ENCODE results near the gene ARMC5.
"Not testable (repeated sequence)": the region's sequence is repeated elsewhere in the genome, so short reads cannot be mapped to it uniquely, and the experiment has no call there.

ARMC5 gene, protein sequence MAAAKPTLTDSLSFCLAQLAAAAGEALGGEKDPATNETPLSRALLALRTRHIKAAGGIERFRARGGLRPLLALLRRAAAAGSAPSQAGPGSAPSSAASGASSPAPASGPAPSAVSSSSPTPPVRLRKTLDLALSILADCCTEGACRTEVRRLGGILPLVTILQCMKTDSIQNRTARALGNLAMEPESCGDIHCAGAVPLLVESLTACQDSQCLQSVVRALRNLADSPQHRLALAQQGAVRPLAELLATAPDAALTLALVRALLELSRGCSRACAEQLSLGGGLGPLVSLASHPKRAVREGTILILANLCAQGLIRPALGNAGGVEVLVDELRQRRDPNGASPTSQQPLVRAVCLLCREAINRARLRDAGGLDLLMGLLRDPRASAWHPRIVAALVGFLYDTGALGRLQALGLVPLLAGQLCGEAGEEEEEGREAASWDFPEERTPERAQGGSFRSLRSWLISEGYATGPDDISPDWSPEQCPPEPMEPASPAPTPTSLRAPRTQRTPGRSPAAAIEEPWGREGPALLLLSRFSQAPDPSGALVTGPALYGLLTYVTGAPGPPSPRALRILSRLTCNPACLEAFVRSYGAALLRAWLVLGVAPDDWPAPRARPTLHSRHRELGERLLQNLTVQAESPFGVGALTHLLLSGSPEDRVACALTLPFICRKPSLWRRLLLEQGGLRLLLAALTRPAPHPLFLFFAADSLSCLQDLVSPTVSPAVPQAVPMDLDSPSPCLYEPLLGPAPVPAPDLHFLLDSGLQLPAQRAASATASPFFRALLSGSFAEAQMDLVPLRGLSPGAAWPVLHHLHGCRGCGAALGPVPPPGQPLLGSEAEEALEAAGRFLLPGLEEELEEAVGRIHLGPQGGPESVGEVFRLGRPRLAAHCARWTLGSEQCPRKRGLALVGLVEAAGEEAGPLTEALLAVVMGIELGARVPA

GRCh38 chr16:31458844-31459686, at the start of gene ARMC5:
ARMC5 (plus strand) TSS chr16:31459501; CDS start chr16:31459525, 24 bp downstream.
- peak; percentile 98 for DNase-seq

DNA sequence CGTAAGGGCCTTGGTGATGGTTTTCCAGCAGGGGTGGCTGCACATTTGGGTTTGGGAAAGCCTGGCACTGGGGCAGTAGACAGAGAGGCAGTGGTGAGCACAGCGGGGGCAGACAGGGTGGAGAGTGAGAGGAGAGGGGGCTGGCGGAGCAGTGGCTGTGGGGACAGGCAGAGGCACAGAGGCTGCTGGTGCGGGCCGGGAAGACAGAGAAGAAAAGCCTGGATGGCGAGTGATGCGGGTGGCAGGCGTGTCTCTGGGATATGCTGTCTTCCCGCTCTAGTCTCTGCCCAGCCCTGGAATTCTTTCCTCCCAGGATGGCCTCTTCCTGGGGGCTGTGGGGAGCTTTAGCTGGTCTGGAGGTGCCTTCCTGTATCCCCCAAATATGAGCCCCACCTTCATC, 49.2 kb upstream of the ARMC5 start:
- no peak for DNase-seq

DNA sequence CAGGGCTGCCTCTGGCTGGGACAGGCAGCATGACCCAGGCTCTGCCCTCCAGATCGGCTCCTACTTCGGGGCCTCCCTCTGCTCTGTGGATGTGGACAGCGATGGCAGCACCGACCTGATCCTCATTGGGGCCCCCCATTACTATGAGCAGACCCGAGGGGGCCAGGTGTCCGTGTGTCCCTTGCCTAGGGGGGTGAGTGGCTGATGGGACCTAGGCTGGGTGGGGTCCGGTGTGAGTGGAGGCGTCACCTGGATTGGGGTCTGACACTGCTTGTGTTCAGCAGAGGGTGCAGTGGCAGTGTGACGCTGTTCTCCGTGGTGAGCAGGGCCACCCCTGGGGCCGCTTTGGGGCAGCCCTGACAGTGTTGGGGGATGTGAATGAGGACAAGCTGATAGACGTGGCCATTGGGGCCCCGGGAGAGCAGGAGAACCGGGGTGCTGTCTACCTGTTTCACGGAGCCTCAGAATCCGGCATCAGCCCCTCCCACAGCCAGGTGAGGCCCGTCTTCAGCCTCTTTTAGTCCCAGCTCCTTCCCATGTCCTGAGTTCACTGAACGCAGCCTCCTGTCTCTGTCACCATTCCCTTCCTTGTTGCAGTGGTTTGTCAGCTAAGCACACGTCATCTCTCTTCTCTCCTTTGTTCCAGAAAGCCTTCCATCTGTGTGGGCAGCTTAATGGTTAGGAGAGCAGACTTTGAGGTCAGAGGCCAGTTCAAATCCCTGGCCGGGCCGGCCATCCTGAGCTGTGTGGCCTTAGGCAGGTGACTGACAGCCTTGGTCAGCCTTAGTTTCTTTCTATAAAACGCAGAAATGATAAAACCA, 48.1 kb upstream of the ARMC5 start:
- DNase-seq: no peak

DNA sequence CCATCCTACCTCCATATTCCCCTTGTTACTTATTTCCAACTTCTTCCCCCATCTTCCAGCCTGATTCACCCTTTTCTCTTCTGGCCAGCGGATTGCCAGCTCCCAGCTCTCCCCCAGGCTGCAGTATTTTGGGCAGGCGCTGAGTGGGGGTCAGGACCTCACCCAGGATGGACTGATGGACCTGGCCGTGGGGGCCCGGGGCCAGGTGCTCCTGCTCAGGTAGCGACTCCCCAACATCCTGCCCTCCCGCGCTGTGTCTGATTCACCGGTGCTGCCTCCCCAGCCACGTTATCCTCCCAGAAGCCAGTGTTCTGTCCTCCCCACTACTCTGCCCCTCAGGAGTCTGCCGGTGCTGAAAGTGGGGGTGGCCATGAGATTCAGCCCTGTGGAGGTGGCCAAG, 46.6 kb upstream of the ARMC5 start:
- no peak for DNase-seq

DNA sequence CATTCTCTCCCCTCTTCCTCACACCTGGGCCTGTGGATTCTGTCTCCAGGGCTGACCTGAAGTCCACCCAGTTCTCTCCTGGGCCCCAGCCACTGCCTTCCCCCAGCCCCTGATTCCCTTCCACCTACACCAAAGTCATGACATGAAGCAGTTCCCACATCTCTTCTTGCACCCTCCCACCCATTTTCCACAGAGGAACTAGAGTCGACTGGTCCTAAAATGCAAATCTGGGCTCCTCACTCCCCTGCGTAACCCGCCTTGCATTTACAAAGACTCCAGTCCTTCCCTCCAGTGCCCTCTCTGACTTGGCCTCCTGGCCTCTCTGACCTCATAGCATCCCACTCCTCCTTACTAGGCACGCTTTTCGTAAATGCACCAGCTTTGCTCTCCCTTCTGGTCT, 45.9 kb upstream of the ARMC5 start:
- DNase-seq: no peak

DNA sequence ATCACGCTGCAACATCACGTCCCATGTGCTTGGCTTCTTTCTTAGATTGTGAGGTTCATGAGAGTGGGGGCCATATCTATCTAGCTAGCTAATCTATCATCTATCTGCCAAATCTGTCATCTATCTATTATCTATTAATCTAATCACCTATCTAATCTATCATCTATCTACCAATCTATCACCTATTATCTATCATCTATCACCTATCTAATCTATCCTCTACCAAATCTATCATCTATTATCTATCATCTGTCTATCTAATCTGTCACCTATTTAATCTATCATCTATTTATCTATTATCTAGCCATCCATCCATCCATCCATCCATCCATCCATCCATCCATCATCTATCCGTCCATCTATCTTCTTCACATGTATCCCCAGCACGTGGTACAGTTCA, 45.4 kb upstream of the ARMC5 start:
- no peak for DNase-seq

DNA sequence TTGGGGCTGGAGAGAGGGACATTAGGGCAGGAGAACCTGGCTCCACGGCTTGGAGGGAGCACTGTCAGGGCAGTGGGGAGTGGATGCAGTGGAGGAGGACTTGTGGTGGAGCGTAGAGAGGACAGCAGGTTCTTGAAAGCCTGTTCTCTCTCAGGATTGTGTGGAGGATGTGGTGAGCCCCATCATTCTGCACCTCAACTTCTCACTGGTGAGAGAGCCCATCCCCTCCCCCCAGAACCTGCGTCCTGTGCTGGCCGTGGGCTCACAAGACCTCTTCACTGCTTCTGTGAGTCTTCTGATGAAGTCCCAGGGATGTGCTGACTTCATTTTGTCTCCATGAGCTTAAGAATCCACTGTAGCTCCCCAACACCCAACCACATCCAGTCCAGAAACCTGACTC, 44.6 kb upstream of the ARMC5 start:
- peak; percentile 20 for DNase-seq

GRCh38 chr16:31416371-31416770, 42.9 kb upstream of the ARMC5 start:
- no peak for DNase-seq

DNA sequence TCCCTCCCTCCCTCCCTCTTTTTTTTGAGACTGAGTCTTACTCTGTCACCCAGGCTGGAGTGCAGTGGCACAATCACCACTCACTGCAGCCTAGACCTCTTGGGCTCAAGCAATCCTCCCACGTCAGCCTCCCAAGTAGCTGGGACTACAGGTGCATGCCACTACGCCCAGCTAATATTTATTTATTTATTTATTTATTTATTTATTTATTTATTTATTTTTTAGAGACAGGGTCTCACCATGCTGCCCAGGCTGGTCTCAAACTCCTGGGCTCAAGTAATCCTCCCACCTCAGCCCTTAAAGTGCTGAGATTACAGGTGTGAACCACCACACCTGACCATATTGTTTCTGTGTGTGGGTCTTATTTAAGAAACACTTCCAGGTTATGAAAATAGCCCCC, 42.3 kb upstream of the ARMC5 start:
- not testable (repeated sequence) for DNase-seq

- no peak for DNase-seq
These were observed 41.4 kb upstream of the ARMC5 start for GRCh38 chr16:31417916-31418315.

GRCh38 chr16:31420037-31420436, 39.3 kb upstream of the ARMC5 start:
- no peak for DNase-seq

DNA sequence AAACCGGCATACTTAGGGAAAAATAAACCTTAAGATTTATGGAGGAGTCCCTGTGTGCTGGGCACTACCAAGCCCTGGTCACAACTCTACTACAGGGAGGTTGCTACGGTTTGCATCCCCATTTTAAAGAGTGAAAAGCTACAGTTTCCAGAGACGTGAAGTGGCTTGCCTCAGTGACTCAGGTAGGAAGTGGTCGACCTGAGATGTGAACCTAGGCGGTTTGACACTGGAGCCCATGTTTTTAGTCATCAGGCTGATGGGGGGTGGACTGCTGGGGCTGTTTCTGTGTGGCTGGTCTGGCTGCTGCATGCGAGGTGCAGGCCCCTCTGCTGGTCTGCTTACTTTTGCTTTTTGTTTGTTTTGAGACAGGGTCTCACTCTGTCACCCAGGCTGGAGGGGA, 37.7 kb upstream of the ARMC5 start:
- peak; percentile 46 for DNase-seq

GRCh38 chr16:31423241-31423640, 36.1 kb upstream of the ARMC5 start:
- DNase-seq: no peak

- no peak for DNase-seq
These were observed 35.5 kb upstream of the ARMC5 start for GRCh38 chr16:31423801-31424200.

DNA sequence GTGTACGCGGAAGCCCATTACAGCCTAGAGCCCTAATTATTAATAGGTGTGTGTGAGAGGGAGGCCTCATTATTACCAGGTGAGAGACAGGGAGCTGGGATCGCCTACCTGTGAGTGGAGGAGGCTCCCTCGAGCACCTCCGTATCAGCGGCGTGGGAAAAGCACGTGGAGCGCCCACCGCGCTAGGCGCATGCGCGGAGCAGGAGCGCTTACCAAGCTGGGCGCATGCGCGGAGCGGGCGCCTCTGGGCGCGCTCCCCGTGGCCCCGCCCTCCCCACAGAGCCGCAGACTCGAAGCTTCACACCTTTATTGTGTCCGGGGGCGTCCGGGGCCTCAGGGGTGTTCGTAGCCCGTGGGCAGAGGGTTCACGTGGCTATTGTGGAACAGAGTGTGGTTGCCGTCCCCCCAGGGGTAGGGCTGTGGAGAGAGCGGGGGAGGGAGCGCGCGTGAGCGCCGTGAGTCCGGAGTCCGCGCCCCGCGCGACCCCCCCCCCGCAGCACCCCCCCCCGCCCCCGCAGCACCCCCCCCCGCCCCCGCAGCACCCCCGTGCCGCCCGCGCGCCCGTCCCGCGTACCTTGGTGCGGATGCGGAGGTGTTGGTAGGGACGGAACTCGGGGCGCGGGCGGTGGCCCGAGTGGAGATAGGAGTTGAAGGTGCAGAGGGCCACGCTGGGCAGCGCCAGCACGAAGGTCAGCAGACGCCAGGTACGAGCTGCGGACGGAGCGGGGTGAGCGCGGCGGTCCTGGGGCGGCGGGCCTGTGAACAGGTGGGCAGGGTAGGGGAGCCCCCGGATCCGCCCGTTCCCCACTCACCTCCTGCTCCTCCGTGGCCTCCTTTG, 31.6 kb upstream of the ARMC5 start:
- DNase-seq: peak; percentile 76

- DNase-seq: no peak
These were observed 31.1 kb upstream of the ARMC5 start, which contains the start of gene COX6A2 for GRCh38 chr16:31428279-31428597. COX6A2 (minus strand) TSS chr16:31428360; CDS start chr16:31428325, 35 bp downstream.

DNA sequence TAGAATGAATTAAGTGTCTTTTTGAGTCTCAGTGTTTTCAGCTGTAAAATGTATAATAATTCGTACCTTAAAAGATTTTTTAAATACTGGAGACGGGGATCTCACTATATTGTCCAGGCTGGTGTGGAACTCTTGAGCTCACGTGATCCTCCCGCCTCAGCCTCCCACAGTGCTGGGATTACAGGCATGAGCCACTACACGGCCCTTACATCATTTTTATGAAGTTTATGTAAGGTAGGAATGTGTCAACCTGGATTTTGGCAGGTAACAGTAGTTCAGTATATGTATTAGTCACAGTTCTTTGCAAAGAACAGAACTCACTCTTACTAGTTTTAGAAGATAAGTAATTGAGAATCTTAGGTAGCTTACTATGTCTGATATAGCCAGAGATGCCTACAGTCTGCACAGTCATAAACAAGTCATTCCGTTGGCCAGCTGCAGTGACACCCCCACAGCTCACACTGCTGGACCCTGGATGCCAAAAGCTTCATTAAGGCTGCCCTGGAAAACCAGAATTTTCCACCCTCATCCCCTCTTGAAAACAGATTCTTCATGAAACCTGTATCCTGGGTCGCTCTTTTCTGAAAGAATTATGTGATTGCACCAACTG, 30.6 kb upstream of the ARMC5 start:
- DNase-seq: no peak

DNA sequence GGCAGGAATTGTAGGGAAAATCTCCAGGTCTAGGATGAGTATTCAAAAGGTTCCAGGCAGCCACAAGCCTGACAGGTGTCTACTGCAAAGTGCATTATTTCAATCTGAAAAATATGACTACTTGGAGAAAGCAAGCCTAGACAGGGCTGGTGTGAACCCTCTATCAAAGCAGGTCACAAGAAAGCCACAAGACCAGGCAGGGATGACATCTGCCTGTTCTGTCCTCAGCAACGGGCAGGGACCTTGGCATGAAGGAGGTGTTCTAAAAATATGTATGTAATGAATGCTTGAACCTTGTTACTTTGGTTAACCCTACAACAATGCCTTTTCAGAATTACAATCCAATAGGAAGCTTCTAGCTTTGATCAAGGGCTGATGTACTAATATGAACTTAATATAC, 30.0 kb upstream of the ARMC5 start:
- no peak for DNase-seq

- DNase-seq: no peak
These were observed 29.5 kb upstream of the ARMC5 start for GRCh38 chr16:31429796-31430195.

GRCh38 chr16:31430380-31431052, 28.8 kb upstream of the ARMC5 start:
- DNase-seq: no peak
